Stimulated activated CD4-positive, alpha-beta T cell treated with anti-CD3 and anti-CD28 coated beads, Interleukin-15, amount 100 ng/mL, for 48 hours (primary cell): ENCODE measurements around the gene TNFSF13B.
"Not testable (repeated sequence)": the region's sequence is repeated elsewhere in the genome, so short reads cannot be mapped to it uniquely, and the experiment has no call there.

ENCODE experiments used
- DNase-seq, 2 donors: peaks; one replicate each; pipeline ENCODE4 v3.0.0-alpha.2; 2020; ENCODE audit warnings: low read depth in 2 of 2

Gene TNFSF13B, protein sequence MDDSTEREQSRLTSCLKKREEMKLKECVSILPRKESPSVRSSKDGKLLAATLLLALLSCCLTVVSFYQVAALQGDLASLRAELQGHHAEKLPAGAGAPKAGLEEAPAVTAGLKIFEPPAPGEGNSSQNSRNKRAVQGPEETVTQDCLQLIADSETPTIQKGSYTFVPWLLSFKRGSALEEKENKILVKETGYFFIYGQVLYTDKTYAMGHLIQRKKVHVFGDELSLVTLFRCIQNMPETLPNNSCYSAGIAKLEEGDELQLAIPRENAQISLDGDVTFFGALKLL

DNA sequence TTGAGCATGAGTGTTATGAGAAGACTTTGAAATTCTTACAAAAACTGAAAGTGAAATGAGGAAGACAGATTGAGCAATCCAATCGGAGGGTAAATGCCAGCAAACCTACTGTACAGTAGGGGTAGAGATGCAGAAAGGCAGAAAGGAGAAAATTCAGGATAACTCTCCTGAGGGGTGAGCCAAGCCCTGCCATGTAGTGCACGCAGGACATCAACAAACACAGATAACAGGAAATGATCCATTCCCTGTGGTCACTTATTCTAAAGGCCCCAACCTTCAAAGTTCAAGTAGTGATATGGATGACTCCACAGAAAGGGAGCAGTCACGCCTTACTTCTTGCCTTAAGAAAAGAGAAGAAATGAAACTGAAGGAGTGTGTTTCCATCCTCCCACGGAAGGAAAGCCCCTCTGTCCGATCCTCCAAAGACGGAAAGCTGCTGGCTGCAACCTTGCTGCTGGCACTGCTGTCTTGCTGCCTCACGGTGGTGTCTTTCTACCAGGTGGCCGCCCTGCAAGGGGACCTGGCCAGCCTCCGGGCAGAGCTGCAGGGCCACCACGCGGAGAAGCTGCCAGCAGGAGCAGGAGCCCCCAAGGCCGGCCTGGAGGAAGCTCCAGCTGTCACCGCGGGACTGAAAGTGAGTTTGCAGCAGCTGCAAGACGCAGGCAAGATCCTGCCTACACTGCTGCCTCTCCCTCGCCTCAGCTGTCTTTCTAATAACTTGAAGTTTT is at the start of gene TNFSF13B:
TSS of gene TNFSF13B (plus strand) at position 118 of the 728 bp plus-strand sequence. CDS start at position 296, 178 bp downstream.
- peak in 1 of 2 donors; percentile 15 for DNase-seq

DNA sequence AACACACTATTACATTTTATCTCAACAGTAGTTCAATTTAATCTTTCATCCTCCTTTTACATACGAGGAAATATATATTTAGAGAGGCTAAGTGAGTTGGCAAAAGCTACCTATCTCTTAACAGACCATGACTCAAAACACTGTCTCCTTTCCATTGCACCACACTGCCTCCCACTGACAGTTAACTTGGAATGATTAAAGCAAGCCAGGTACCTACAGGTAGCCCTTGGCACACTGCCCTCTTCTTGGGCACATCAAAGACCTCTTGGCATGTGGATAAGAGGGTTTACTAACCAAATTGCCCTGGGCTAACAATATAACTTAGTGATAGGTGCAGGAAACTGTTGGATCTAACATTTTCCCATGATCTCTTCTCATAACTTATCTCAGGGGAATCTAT is 49.5 kb upstream of the TNFSF13B start:
- no peak for DNase-seq

DNA sequence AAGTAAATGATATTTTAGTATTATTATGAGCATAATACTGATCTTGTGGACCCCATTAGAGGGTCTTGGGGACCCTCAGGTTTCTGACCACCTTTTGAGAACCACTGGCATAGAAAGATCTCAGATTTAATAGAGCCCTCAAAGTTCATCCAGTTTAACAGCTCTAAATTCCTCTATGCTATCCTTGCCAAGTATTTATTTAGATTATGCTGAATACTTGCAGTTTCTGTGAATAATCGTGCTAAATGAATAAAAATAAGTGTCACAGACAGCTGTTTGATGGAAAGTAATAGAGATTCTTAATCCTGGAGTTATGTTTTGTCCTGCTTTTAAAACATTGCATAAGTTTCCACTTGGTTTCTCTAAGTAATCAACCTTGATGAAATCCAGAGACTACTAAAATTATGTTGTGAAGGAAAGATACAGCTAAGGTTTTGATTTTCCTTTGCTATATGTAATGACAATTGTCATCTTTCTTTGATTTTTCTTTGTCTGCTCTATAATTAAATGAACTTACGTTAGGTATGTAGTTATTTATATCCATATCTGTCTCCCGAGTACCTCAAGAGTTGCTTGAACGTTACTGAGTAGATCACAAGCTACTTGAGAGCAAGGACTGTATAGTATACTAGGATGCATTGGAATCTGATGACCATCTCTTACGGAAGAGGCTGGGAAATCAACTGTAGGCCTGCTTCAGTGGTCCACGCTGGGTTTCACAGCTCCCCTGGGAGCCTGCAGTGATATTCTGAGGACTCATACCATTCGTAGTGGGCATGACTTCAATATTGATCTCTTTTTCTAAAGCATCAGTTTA is 45.6 kb upstream of the TNFSF13B start:
- no peak for DNase-seq

DNA sequence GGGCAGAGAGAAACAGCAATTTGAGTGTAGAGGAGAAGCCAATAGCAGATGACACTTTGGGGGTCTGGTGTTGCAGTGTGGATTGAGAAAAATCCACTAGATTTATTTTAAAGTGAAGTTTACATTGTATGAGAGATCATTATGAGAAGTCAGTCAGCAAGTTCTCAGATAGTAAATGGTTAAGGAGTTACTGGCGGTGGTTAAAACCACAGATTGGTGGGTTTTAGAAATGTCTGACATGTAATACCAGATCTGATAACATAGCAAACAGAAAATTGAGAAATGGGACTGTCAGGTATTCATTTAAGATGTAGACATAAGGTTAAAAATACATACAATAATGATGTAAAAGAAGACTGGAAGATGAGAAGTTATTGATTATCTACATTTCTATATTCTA is 44.1 kb upstream of the TNFSF13B start:
- no peak for DNase-seq

DNA sequence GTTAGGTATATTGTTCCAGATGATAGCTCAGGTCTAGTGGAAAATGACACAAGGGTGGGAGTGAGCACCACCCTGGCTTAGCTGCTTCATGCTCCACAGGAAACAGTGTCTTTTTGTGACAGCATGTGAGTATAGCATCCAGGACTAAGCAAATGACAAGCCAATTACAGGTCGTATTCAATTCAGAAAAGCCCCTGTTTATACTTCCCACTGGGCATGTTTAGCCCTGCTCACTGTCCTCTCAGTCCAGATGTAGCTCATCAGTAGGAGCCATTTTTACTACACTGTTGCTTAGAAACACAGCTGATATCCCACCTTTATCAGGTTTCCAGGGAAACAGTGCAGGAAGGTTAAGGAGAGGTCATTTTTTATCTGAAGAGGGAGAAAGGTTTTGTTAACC is 43.3 kb upstream of the TNFSF13B start:
- no peak for DNase-seq

DNA sequence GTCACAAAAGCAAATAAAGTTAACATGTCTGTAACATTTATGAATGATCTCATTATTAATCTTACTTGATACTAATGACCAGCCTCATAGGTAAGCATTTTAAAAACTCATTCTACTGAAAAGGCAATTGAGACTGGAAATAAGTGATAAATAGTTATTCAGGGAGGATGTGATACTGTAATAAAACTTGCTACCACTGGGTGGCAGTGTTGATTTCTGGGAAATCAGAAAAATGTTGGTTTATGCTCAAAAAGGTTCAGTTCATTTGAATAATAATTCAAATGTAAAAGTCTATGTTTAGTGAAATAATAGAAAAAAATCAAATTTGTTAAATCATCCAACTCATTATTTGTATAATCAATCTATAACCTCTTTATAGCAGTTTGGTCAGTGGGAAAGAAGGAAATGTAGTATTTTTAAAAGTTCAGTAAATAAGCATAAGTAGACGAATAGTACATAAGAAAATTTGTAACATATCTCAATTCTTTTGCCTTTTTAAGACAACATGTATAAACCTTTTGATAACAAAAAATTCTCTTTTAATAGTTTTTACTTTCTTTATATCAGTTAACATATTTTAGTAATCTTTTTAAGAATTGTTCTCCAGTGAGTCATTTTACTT is 41.8 kb upstream of the TNFSF13B start:
- no peak for DNase-seq

DNA sequence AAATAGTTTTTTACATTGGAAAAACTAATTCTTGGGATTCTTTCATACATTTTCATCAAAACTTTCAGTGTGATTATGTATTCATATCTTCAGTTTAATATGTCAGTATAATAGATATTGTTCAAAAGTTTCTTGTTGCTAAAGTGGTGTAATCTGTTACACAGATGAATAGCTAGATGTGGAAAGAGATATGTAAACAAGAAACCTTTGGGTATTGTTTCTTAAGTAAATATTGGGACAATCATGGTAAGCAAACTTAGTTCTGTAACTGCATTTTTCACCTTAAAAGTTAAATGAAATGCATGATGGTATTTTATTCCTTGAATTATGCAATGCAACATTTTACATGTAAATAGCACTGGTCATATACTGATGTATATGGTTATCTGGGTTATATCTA is 39.1 kb upstream of the TNFSF13B start:
- DNase-seq: no peak

DNA sequence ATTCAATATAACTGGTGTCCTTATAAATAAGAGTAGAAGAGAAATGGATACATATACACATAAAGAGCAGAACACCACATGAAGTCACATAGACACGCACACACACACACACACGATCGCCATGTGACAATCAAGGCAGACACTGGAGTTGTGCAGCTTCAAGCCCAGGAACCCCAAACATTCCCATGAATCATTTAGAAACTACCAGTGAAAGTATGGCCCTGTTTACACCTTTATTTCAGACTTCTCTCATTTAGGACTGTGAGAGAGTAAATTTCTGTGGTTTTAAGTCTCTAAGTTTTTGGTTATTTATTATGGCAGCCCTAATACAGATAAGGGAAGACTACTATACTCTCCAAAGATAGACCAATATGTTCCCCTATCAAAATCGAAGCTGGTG is 20.4 kb upstream of the TNFSF13B start:
- DNase-seq: no peak

DNA sequence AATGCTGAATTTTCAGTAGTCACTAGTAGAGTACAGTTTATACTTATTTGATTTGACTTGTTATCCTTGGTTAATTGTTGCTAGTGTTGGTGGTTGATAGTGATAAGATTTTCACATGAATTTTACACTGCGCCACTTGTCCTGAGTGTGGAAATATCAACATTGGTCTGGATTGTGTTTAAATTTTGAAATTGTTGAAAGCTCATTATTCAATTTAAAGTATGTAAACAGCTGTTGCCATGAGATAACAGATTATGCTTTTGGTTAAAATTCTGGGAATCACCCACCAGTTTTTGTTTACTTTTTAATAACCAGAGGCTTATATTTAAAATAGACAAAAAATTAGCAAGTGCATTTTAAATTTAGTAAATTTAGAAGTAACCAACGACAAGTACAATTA is 12.3 kb upstream of the TNFSF13B start:
- no peak for DNase-seq

DNA sequence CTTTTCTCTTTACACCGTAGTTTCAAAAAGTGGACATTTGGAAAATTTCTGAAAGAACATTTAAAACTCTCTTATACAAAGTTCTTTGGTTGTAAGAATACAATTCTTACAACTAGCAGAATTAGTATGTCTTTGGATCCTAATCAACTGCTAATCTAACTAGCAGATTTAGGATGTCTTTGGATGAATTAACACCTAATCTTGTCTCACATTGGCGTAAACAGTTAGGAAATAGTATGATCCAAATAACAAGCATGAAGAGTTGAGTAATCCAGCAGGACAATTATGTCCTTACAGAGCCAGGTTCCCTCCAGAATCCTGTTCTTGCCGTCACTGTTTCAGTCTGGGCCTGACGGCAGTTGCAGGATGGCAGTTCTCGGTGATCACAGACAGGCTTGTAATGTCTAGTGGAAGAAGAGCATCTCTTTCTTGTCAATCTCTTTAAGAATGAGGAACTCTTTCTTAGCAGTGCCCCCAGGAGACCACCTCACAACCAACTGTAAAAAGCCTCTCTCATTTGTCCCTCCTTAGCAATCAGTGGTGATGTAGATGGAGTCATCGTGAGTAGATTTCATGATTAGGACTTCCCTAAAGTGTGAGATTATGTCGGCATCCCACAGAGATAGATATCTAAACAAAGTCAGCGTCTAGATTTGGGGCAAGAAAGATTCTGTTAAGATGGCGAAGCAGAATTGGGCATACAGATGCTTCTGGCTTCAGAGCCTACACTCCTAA is 5.7 kb upstream of the TNFSF13B start:
- DNase-seq: no peak

DNA sequence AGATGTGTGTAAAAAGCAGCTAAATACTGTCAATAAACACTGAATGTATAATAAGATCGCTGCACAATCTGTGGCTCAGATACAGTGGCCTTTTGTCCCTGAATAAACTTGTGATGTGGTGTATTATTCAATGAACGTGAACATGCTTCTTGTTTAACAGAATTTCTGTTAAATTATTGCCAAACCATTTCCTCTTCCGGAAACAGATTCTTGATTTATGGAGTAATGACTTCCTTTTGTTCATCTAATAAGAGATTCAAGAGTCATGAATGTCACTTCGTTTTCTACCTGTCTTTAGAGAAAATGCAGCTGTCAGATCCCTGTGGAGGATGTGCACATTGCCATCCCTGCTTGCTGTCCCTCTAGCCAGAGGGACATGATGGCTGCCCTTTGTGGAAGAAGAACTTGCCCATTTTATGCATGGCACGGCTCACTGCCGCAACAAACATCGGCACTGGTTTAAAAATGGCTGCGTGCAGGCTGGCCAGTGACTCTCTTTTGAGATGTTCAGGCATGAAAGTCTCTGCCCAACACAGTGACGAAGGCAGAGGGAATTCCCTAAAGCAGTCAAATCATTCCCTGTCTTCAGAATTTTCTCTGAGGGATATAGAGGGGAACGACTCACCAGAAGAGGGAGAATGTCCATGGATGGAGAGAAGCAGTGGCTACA is 3.1 kb upstream of the TNFSF13B start:
- no peak for DNase-seq

DNA sequence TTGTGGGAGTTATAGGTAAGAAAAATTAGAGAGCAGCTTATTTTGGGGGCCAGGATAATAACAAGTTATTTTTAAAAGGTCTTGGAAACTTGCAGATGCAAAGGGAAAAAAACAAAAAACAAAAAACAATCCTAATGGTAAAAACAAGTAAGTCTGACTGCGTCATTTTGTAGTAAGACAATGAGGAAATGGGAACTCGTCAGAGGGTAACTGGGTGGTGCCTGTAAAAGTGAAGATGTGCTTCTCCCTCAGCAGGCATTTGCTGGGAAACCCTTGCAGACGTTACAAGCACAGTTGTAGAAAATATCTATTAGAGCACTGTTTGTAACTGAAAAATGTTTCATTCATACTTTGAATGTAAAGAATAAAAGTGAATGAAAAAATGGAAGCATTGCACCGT is 2.2 kb upstream of the TNFSF13B start:
- DNase-seq: no peak

DNA sequence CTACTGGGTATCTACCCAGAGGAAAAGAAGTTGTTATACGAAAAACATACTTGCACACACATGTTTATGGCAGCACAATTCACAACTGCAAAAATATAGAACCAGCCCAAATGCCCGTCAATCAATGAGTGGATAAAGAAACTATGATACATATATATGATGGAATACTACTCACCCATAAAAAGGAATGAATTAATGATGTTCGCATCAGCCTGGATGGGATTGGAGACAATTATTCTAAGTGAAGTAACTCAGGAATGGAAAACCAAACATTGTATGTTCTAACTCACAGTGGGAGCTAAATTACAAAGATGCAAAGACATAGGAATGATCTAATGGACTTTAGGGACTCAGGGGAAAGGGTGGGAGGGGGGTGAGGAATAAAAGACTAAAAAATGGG is 1.7 kb upstream of the TNFSF13B start:
- DNase-seq: not testable (repeated sequence)

DNA sequence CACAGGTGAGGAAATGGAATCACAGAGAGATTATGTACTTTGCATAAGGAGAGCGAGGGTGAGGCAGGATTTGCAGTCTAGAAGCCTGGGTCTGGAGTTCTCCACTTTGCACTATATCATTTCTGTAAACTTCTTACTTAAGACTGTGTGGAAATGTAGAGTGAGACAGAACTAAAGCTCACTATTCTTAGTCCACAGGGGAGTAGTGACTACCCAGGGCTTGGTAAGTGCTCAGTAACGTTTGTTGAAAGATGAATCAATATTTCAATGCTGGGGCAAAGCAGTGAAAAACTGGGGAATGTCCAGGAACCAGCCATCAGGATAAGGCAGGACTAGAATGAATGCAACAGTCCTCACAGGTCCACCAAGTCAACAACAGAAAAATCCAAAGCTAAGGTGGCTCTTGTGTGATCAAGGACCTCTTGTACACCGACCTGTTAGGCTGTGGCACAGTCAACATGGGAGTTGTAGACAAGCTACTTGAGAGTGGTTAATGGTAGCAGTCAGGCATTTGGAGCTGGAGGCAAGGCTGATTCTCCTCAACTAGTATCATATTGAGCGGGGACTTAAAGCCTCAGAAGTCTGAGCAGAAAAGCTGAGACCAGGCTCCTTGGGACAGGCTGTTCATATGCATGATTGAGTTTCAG is 929 bp upstream of the TNFSF13B start:
- DNase-seq: no peak

DNA sequence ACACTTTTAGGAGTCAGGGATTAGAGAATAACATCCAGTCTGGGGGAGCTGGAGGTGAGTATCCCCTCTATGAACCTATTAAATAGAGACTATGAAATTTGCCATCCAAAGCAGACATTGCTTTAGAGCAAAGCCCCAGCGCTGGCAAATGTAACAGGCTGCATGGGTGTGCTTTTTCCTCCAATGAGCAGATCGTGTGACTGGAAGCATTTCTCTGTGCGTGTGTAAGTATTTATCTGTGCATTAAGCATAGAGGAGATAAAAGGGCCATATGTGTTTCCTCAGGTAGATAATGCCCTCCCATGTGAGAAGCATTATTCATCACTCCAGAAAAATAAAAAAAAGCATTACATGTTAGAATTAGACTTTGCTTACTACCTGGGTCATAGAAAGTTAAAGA is 924 bp downstream of the TNFSF13B start:
- no peak for DNase-seq

DNA sequence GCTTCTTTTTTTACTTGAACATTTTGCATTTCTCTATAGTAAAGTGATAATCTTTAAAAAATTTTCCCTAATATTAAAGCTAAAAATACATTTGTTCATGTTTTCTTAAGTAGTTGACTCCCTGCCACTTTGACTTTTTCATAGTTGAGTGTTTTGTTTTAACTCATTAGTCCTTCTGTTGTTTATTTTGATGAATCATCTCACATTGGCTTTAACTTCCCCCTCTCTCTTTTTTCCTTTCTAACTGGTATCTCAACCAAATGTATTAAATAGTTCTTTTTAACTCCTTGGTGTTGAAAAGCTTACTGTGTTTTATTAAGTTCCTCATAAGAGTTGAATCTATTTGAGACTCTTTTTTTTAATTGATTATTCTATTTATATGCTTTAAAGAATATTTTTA is 2.8 kb downstream of the TNFSF13B start:
- DNase-seq: no peak

DNA sequence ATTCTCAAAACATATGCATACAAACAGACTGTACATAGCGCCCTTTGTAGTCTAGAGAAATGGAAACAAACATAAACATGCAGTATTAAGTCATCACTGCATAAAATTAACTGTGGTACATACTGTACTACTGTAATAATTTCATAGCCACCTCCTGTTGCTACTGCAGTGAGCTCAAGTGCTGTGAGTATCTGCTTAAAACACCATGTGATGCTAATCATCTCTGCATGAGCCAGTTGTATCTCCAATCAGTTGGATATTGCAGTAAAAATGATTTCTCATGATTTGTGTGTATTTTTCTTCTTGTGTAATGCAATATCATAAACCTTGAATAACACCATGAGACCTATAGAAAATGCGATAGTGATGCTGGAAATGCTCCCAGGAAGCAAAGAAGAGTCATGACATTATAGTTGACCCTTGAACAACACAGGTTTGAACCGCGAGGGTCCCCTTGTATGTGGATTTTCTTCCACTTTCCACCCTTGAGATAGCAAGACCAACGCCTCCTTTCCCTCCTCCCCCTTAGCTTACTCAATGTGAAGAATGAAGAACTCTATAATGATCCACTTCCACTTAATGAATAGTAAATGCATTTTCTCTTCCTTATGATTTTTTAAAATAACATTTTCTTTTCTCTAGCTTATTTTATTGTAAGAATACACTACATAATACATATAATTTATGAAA is 4.1 kb downstream of the TNFSF13B start:
- DNase-seq: no peak

DNA sequence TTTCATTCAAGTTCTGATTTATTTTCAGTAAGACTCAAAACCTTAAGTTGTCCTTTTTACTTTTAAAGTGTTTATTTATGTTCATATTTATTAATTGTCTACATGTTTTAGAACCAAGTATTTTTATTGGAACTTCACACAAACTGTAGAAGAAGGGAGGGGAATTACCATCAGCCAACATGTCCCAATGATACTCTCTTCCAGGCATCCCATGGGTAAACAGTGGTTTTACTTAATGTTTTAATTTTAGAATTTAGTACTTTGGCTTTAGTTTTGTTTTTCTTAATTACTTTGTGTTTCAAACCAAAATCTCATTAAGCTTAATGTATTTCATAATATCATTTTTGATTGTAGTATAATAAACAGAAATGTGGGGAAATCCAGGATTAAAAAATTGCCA is 5.2 kb downstream of the TNFSF13B start:
- DNase-seq: no peak

DNA sequence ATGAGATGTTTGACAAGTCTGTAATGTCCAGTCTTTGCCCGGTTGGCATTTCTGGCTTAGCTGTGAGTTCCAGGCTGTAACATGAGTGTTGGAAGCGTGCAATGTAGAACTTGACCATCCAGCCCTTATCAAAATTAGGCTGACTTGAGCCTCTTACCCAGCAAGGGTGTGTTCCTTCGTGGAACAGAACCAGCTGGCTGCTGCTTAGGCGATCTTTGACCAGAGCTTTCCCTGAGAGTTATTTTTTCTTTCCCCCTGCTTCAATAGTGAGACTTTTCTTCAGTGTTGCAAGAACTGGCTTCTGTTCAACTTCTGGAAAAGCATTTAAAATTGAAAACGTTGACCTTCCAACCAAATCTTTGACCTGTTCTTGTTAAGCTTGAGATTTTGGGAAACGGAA is 6.5 kb downstream of the TNFSF13B start:
- DNase-seq: no peak

DNA sequence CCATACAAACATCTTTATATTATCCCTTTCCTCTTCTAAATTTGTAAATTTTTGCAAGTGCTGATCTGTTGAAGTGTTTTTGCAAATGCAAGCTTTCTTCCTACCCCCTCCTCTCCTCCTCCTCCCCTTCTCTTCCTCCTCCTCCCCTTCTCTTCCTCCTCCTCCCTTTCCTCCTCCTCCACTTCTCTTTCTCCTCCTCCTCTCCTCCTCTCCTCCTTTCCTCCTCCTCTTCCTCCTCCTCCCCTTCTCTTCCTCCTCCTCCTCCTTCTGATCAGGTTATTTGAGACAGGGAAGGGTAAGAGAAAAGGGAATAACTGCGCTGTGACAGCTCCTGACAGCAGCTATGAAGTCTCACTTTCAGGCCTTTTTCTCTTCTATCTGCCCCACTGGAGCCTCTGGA is 8.9 kb downstream of the TNFSF13B start:
- DNase-seq: no peak
